Measurements from ENCODE around the gene F11.

- TF ChIP-seq PRDM15 (CRISPR knock-in tag; IDR thresholded peaks at IDR 0.05) (no peak), CTCF (IDR thresholded peaks at IDR 0.05) (no peak), E2F4 (CRISPR knock-in tag; IDR thresholded peaks at IDR 0.05; ENCODE audit: borderline replicate concordance, low read depth) (no peak), ZNF263 (CRISPR knock-in tag; IDR thresholded peaks at IDR 0.05; ENCODE audit: low read depth) (no peak), TCF7 (CRISPR knock-in tag; IDR thresholded peaks at IDR 0.05; ENCODE audit: low read depth) (no peak), MXD4 (CRISPR knock-in tag; IDR thresholded peaks at IDR 0.05; ENCODE audit: borderline replicate concordance) (no peak), JUN (CRISPR knock-in tag; IDR thresholded peaks at IDR 0.05) (no peak)
- TF ChIP-seq, protein P1, sequence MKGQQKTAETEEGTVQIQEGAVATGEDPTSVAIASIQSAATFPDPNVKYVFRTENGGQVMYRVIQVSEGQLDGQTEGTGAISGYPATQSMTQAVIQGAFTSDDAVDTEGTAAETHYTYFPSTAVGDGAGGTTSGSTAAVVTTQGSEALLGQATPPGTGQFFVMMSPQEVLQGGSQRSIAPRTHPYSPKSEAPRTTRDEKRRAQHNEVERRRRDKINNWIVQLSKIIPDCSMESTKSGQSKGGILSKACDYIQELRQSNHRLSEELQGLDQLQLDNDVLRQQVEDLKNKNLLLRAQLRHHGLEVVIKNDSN (CRISPR knock-in tag; IDR thresholded peaks at IDR 0.05) = no peak
Observed at GRCh38 chr4:186265683-186266652, at the start of gene F11.

Data from WTC11 (cell line).